Gastrocnemius medialis (tissue), 4 donors: ENCODE data around the gene PBX3. TPM values are rescaled to one million over a fixed set of nuclear protein-coding genes. Genes with fewer than 3 reads are reported as not detected.

Source experiments
- ATAC-seq, 2 donors: fragments of 150-250 bp; one replicate each; pipeline ENCODE4 v1.9.1; 2016
- DNase-seq, 2 donors: peaks; one replicate each; pipeline ENCODE4 v3.0.0-alpha.2; 2019
- H3K27ac ChIP-seq, 4 donors: fragments of 200-600 bp; sonication (generic); 1 replicate in 1 of 4; 2 replicates in 3 of 4; pipeline ENCODE4 v1.5.1; 2016 to 2018; ENCODE audit warnings: mild to moderate bottlenecking in 2 of 4, moderate library complexity in 1 of 4
- H3K27me3 ChIP-seq, 3 donors: fragments of 200-600 bp; sonication (generic) in 2 of 3; 1 replicate in 1 of 3; 2 replicates in 2 of 3; pipeline versions ENCODE4 v1.5.1 to v1.6.0; 2016 to 2019; ENCODE audit warnings: mild to moderate bottlenecking in 1 of 3, moderate library complexity in 1 of 3
- H3K36me3 ChIP-seq, 2 donors: fragments of 200-600 bp; sonication (generic) in 1 of 2; one replicate each; pipeline ENCODE4 v1.5.1; 2017 to 2018
- H3K4me1 ChIP-seq, 2 donors: fragments of 200-600 bp; sonication (generic) in 1 of 2; one replicate each; pipeline ENCODE4 v1.5.1; 2016 to 2017; ENCODE audit warnings: mild to moderate bottlenecking in 2 of 2
- H3K4me3 ChIP-seq, 4 donors: fragments of 200-600 bp; sonication (generic) in 3 of 4; 1 replicate in 1 of 4; 2 replicates in 3 of 4; pipeline ENCODE4 v1.5.1; 2016 to 2019; ENCODE audit warnings: mild to moderate bottlenecking in 2 of 4
- H3K9me3 ChIP-seq, 3 donors: fragments of 200-600 bp; sonication (generic) in 2 of 3; 1 replicate in 1 of 3; 2 replicates in 2 of 3; pipeline ENCODE4 v1.5.1; 2016 to 2019
- POLR2A ChIP-seq, 2 donors: fragments of 450-650 bp; IDR thresholded peaks; one replicate each; pipeline ENCODE4 v1.6.1; 2017; ENCODE audit warnings: antibody characterized with exemption in 2 of 2, mild to moderate bottlenecking in 2 of 2, moderate library complexity in 2 of 2
- in situ Hi-C, 4 donors: fragments of 200-750 bp; cut with MboI; loops; one replicate each; pipeline versions ENCODE4 v1.15.0 to v1.8.0; 2017; ENCODE audit warnings: low sequenced_read_pairs in 4 of 4
- intact Hi-C: fragments of 100-400 bp; cut with DNase I; formaldehyde crosslinking; loops from one replicate; pipeline ENCODE4 v1.15.1; 2023; ENCODE audit warnings: low total_unique reads
- total RNA-seq, 4 donors: library from RNA; depleted of rRNA; stranded (reverse); fragments of >200 nt; gene quantifications; one replicate each; pipeline versions ENCODE4 v1.1.0 to v1.2.3, GENCODE V29; 2016
- TF ChIP-seq, protein P1 (sequence below), 5 experiments: fragments of 450-650 bp in 3 of 5; fragments of 200-600 bp in 2 of 5; sonication (generic) in 2 of 5; IDR thresholded peaks in 4 of 5; conservative IDR thresholded peaks in 1 of 5; 1 replicate in 4 of 5; 2 replicates in 1 of 5; pipeline ENCODE4 v1.5.1; 2016 to 2019; ENCODE audit warnings: antibody characterized with exemption in 5 of 5, mild to moderate bottlenecking in 3 of 5, moderate library complexity in 3 of 5

The PBX3 gene
- total RNA-seq, 4 donors from 2014 or later = 6.6 to 31.0 (median 9.6) TPM

DNA sequence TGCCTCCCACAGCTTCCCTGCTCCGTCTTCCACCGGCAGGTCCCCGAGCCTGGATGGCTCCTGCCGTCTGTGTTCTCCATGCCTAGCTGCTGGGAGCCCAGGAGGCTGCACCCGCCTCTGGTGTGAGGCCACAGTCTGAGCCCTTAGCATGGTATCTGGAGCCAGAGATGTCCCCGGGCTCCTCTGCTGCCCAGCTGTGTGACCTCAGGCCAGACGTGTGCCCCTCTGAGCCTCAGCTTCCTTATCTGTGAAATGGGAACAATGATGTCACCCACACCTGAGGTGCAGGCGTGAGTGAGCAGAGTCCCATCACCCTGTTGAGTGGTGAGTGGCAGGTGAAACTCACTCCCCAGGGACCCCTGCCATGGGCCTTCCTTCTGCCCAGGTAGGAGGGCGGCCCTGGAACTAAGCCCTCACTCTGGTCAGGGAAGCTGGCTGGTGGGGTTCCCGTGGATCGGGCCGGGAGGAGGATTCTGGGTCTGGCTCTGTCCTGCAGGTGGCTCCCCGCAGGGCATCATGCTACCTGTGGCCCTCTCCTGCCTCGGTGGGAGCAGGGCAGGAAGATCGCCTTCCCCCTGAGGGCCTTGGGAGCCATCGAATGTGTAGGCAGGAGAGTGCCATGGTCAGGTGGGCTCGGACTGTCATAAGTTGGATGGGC lies 239.0 kb downstream of the PBX3 start:
- Histone ChIP-seq H3K36me3 (no peaks in the 10 kb centered on the region), H3K4me1 (no peaks in the 10 kb centered on the region), H3K9me3 (no peaks in the 10 kb centered on the region), H3K27ac (no peak overlapping the region), H3K27me3 (no peaks in the 10 kb centered on the region), H3K4me3 (no peak overlapping the region)
- ATAC-seq = no peak
- TF ChIP-seq, protein P1, sequence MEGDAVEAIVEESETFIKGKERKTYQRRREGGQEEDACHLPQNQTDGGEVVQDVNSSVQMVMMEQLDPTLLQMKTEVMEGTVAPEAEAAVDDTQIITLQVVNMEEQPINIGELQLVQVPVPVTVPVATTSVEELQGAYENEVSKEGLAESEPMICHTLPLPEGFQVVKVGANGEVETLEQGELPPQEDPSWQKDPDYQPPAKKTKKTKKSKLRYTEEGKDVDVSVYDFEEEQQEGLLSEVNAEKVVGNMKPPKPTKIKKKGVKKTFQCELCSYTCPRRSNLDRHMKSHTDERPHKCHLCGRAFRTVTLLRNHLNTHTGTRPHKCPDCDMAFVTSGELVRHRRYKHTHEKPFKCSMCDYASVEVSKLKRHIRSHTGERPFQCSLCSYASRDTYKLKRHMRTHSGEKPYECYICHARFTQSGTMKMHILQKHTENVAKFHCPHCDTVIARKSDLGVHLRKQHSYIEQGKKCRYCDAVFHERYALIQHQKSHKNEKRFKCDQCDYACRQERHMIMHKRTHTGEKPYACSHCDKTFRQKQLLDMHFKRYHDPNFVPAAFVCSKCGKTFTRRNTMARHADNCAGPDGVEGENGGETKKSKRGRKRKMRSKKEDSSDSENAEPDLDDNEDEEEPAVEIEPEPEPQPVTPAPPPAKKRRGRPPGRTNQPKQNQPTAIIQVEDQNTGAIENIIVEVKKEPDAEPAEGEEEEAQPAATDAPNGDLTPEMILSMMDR (IDR thresholded peaks at IDR 0.05 in 4 of 5, conservative IDR thresholded peaks at IDR 0.05 in 1 of 5) = no peak
- TF ChIP-seq POLR2A (IDR thresholded peaks at IDR 0.05) = no peak
- intact Hi-C loops = no loop called here
- no peak for DNase-seq
- in situ Hi-C loops = no loop called here

DNA sequence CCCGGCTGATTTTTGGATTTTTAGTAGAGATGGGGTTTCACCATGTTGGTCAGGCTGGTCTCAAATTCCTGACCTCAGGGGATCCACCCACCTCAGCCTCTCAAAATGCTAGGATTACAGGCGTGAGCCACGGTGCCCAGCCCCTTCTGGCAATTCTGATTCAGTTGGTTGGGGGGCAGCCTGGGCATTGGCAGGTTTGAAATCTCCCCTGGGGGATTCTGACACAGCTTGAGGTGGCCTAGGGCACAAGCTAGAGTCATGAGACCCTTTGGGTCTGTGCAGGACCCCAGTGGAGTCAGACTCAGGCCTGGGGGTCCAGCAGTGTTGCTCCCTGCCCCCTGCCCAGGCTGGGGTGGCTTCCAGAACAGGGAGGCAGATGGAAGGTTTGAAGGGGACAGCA lies 239.8 kb downstream of the PBX3 start:
- Histone ChIP-seq H3K27ac (no peak overlapping the region), H3K36me3 (no peaks in the 10 kb centered on the region)
- intact Hi-C loops = no loop called here

DNA sequence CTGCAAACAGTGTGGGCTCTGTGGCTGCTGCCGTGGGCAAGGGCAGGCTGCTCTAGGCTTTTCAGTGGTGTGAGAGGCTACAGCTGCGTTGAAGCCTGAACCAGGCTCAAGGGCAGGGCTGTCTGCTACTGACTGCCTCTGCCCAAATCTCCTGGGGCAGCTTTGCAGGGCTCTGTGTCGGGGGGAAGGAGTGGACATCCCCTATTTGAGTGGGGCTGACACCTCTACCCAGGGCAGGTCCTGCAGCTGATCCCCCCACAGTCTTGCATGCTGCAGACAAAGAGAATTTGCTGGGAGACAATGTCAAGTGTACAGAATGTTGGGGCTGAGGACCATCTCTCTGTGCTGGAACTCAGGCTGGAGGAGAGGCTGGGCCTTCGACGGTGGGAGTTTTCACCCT lies 240.2 kb downstream of the PBX3 start:
- ATAC-seq = no peak
- no peaks in the 10 kb centered on the region for H3K9me3 ChIP-seq
- intact Hi-C loops = no loop called here

More for the DNA sequence above, 239.8 kb downstream of the PBX3 start:
- DNase-seq (no peak), ATAC-seq (no peak)
- in situ Hi-C loops = no loop called here
- H3K4me1 ChIP-seq = no peaks in the 10 kb centered on the region
- H3K27me3 ChIP-seq = no peaks in the 10 kb centered on the region
- no peaks in the 10 kb centered on the region for H3K9me3 ChIP-seq
- H3K4me3 ChIP-seq = no peak overlapping the region
- no peak for TF ChIP-seq POLR2A (IDR thresholded peaks at IDR 0.05)
- TF ChIP-seq, protein P1 (IDR thresholded peaks at IDR 0.05 in 4 of 5, conservative IDR thresholded peaks at IDR 0.05 in 1 of 5) = no peak

DNA sequence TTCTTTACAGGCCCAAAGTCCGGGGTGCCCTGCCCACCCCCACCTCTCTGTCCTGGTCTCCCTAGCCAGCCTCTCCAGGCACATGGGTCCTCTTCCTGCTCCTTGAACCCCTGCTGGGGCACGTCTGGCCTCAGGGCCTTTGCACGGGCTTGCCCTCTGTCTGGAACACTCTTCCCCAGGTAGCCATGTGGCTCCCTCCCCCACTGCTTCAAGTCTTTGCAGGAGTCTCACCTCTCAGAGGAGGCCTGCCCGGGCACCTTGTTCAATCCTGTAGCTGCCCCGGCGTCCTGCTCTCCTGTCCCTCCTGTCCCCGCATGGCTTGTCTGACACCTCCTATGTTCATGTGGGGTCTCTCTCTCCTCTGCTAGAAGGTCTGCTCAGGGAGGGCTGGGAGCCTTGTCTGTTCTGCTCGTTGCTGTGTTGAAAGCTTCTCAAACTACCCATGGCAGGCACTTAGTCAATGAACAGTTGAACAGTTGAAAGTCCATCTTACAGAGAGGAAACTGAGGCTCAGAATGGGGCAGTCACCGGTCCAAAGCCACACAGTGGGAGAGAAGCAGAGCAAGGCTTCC lies 241.4 kb downstream of the PBX3 start:
- in situ Hi-C loops = no loop called here
- no peaks in the 10 kb centered on the region for H3K9me3 ChIP-seq
- no peak for TF ChIP-seq POLR2A (IDR thresholded peaks at IDR 0.05)
- TF ChIP-seq, protein P1 (IDR thresholded peaks at IDR 0.05 in 4 of 5, conservative IDR thresholded peaks at IDR 0.05 in 1 of 5) = no peak
- H3K4me1 ChIP-seq = no peaks in the 10 kb centered on the region
- DNase-seq (no peak), ATAC-seq (no peak)
- H3K27ac ChIP-seq = no peak overlapping the region
- H3K4me3 ChIP-seq = no peak overlapping the region
- H3K27me3 ChIP-seq = no peaks in the 10 kb centered on the region
- no peaks in the 10 kb centered on the region for H3K36me3 ChIP-seq
- intact Hi-C loops = no loop called here

More for the DNA sequence above, 240.2 kb downstream of the PBX3 start:
- H3K27ac ChIP-seq = no peak overlapping the region
- H3K4me3 ChIP-seq = no peak overlapping the region
- H3K27me3 ChIP-seq = no peaks in the 10 kb centered on the region
- H3K4me1 ChIP-seq = no peaks in the 10 kb centered on the region
- no peak for DNase-seq
- no peaks in the 10 kb centered on the region for H3K36me3 ChIP-seq
- TF ChIP-seq POLR2A (IDR thresholded peaks at IDR 0.05) = no peak
- TF ChIP-seq, protein P1 (IDR thresholded peaks at IDR 0.05 in 4 of 5, conservative IDR thresholded peaks at IDR 0.05 in 1 of 5) = no peak
- in situ Hi-C loops = no loop called here
